Lung (tissue), 12 donors: ENCODE data around the gene NOL7. TPM values are rescaled to one million over a fixed set of nuclear protein-coding genes. Genes with fewer than 3 reads are reported as not detected.

Source experiments
- ATAC-seq: fragments of 200-7000 bp; cut with Tn5 transposase; one replicate; pipeline ENCODE4 v1.9.1; 2020; ENCODE audit warnings: moderate number of reproducible peaks; ENCODE audit not compliant: insufficient read depth, low FRiP score
- DNase-seq, 3 donors: peaks; one replicate each; pipeline ENCODE4 v3.0.0-alpha.2; 2013 to 2017
- H3K27ac ChIP-seq, 2 donors: one replicate each; pipeline ENCODE4 v1.5.1; 2013; ENCODE audit warnings: mild to moderate bottlenecking in 2 of 2, moderate library complexity in 2 of 2, control low read depth in 1 of 2, inconsistent platforms in 1 of 2, low read depth in 1 of 2, low read length in 1 of 2
- H3K27me3 ChIP-seq, 3 donors: one replicate each; pipeline ENCODE4 v1.5.1; 2013; ENCODE audit warnings: low read length in 2 of 3; ENCODE audit not compliant: control insufficient read depth in 3 of 3, insufficient read depth in 3 of 3
- H3K36me3 ChIP-seq, 4 donors: one replicate each; pipeline ENCODE4 v1.5.1; 2013; ENCODE audit warnings: low read length in 4 of 4, mild to moderate bottlenecking in 1 of 4, moderate library complexity in 1 of 4; ENCODE audit not compliant: control insufficient read depth in 4 of 4, insufficient read depth in 4 of 4
- H3K4me1 ChIP-seq, 5 donors: one replicate each; pipeline ENCODE4 v1.5.1; 2013; ENCODE audit warnings: low read length in 5 of 5, mild to moderate bottlenecking in 2 of 5, moderate library complexity in 1 of 5; ENCODE audit not compliant: control insufficient read depth in 5 of 5, insufficient read depth in 5 of 5
- H3K4me3 ChIP-seq: one replicate; pipeline ENCODE4 v1.5.1; 2013; ENCODE audit warnings: mild to moderate bottlenecking, control low read depth, moderate library complexity
- H3K9ac ChIP-seq, 2 donors: one replicate each; pipeline ENCODE4 v1.5.1; 2013; ENCODE audit warnings: low read length in 2 of 2, control low read depth in 1 of 2; ENCODE audit not compliant: insufficient read depth in 1 of 2
- H3K9me3 ChIP-seq, 4 donors: one replicate each; pipeline ENCODE4 v1.5.1; 2013; ENCODE audit warnings: low read length in 3 of 4, mild to moderate bottlenecking in 1 of 4, moderate library complexity in 1 of 4; ENCODE audit not compliant: control insufficient read depth in 4 of 4, insufficient read depth in 3 of 4
- WGBS, 2 donors: extraction: QIAGEN DNeasy Blood & Tissue Kit; methylation state at CpG; one replicate each; pipeline ENCODE4 v1.1.7; 2013; 5-methylcytosine and 5-hydroxymethylcytosine counted together
- polyA plus RNA-seq, 2 donors: library from polyadenylated mRNA; stranded (reverse); fragments of 200-250 nt; gene quantifications; one replicate each; pipeline ENCODE4 v1.2.1, GENCODE V29; 2013
- total RNA-seq, 2 donors: library from RNA; depleted of rRNA in 1 of 2; stranded (reverse); fragments of >200 nt in 1 of 2; gene quantifications; one replicate each; pipeline ENCODE4 v1.2.1, GENCODE V29; 2014 to 2021
- TF ChIP-seq, protein P1 (sequence below): IDR thresholded peaks from 2 replicates; pipeline ENCODE4 v1.5.1; 2012; ENCODE audit warnings: mild to moderate bottlenecking; ENCODE audit errors: control extremely low read depth, extremely low read depth
- donor health status: control.
- donor health status: control.
- donor health status: Bipolar disorder and iron deficiency.
- donor health status: healthy.
- donor health status: DM: yes; HTN: yes; CAD: no.

Gene NOL7
- total and polyA plus RNA-seq, 4 donors: 48.0 to 75.8 (median 57.5) TPM

GRCh38 chr6:13617066-13617465 is 1.9 kb downstream of the NOL7 start:
- no peaks in the 10 kb centered on the region for H3K9me3 ChIP-seq
- no peaks in the 10 kb centered on the region for H3K27me3 ChIP-seq
- DNase-seq (no peak), ATAC-seq (no peak)
- 70 to 84% methylated on average over 2 of the region's 2 CpGs for WGBS, 2 donors
- peaks cover 16 to 40% (median 26%) of the 10 kb centered on the region in 4 donors for H3K36me3 ChIP-seq
- no peak overlapping the region for H3K9ac ChIP-seq
- H3K4me3 ChIP-seq: no peak overlapping the region
- no peak overlapping the region for H3K27ac ChIP-seq
- peaks cover 0 to 19% (median 3%) of the 10 kb centered on the region in 5 donors for H3K4me1 ChIP-seq
- TF ChIP-seq, protein P1, sequence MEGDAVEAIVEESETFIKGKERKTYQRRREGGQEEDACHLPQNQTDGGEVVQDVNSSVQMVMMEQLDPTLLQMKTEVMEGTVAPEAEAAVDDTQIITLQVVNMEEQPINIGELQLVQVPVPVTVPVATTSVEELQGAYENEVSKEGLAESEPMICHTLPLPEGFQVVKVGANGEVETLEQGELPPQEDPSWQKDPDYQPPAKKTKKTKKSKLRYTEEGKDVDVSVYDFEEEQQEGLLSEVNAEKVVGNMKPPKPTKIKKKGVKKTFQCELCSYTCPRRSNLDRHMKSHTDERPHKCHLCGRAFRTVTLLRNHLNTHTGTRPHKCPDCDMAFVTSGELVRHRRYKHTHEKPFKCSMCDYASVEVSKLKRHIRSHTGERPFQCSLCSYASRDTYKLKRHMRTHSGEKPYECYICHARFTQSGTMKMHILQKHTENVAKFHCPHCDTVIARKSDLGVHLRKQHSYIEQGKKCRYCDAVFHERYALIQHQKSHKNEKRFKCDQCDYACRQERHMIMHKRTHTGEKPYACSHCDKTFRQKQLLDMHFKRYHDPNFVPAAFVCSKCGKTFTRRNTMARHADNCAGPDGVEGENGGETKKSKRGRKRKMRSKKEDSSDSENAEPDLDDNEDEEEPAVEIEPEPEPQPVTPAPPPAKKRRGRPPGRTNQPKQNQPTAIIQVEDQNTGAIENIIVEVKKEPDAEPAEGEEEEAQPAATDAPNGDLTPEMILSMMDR: no peak

DNA sequence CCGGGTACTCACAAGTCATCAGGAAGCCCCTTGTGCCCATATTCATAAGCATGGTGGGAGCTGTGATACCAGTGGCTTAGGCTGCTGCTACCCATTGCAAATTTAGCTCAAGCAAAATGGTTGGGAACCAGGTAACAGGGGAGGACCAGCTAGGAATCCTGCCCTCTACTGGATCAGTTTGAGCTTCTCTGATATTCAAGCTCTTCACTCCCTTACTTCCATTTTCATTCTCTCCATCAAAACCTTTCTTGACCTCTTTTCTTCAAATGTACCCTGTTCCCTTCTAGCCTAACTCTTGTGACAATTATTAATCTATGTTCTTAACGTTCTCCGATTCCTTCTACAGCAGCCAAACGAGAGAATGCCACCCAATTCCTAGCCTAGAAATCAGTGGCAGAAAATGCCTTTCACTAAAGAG is 9.7 kb downstream of the NOL7 start:
- Histone ChIP-seq H3K4me3 (no peak overlapping the region), H3K27me3 (no peaks in the 10 kb centered on the region), H3K36me3 (peaks cover 9 to 43% (median 29%) of the 10 kb centered on the region in 4 donors), H3K9me3 (no peaks in the 10 kb centered on the region), H3K27ac (no peak overlapping the region), H3K9ac (no peak overlapping the region), H3K4me1 (peaks cover 0 to 5% (median 0%) of the 10 kb centered on the region in 5 donors)
- DNase-seq: peak in 1 of 3 donors; percentile 30
- WGBS, 2 donors: 74 to 76% methylated on average over 4 of the region's 4 CpGs
- no peak for ATAC-seq
- TF ChIP-seq, protein P1: no peak

DNA sequence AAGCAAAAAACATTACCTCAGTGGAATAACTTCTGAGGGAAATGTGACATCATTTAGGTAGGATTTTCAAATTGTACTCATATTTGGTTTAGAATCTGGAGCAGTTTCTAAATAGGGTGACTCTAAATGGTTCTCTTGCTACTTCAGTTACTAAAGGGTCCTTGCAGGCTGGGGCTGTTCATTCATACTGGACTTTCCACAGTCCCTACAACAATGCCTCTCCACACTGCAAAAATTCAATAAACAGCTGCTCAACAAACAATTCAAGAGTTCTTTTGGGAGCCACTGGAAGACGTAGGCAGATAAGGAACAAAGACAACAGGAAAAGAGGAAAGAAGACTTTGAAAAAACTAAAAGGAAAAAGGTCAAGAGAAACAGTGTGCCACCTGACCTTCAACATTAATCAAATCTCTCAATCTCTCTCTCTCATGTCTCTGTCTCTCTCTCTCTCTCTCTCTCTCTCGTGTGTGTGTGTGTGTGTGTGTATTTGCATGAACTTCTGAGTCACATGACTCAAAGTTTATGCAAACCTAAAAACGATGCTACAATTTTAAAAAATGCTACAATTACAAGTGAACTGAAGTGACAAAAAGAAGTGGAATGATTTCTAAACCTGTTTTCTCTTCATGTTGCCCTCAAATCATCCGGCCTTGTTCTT is 14.5 kb downstream of the NOL7 start:
- no peaks in the 10 kb centered on the region for H3K27me3 ChIP-seq
- H3K9me3 ChIP-seq: no peaks in the 10 kb centered on the region
- no peak overlapping the region for H3K9ac ChIP-seq
- DNase-seq (no peak), ATAC-seq (no peak)
- 46 to 60% methylated on average over 4 of the region's 4 CpGs for WGBS, 2 donors
- no peak overlapping the region for H3K4me3 ChIP-seq
- H3K4me1 ChIP-seq: peaks cover 0 to 11% (median 0%) of the 10 kb centered on the region in 5 donors
- peaks cover 0 to 31% (median 20%) of the 10 kb centered on the region in 4 donors for H3K36me3 ChIP-seq
- TF ChIP-seq, protein P1: no peak
- no peak overlapping the region for H3K27ac ChIP-seq
